Omental fat pad (tissue), 4 donors: ENCODE measurements around the gene TANGO2. TPM values are rescaled to one million over a fixed set of nuclear protein-coding genes. Genes with fewer than 3 reads are reported as not detected.

Source experiments
- ATAC-seq: fragments of 150-250 bp; one replicate; pipeline ENCODE4 v1.9.1; 2016; ENCODE audit warnings: mild to moderate bottlenecking, moderate library complexity; ENCODE audit not compliant: low FRiP score
- DNase-seq: peaks from one replicate; pipeline ENCODE4 v3.0.0-alpha.2; 2019; ENCODE audit warnings: low spot score
- total RNA-seq, 4 donors: library from RNA; depleted of rRNA; stranded (reverse); fragments of >200 nt; gene quantifications; one replicate each; pipeline ENCODE4 v1.1.0, GENCODE V29; 2016
- TF ChIP-seq, protein P1 (sequence below), 3 donors: fragments of 450-650 bp; IDR thresholded peaks; one replicate each; pipeline ENCODE4 v1.5.1; 2016 to 2017; ENCODE audit warnings: antibody characterized with exemption in 3 of 3, mild to moderate bottlenecking in 3 of 3, moderate library complexity in 2 of 3

TANGO2 gene
- total RNA-seq, 4 donors from 2014 or later, result 35.3 to 48.4 (median 37.9) TPM

GRCh38 chr22:20091690-20092476 is 71.0 kb downstream of the TANGO2 start:
- ATAC-seq, result no peak
- DNase-seq, result no peak
- TF ChIP-seq, protein P1, sequence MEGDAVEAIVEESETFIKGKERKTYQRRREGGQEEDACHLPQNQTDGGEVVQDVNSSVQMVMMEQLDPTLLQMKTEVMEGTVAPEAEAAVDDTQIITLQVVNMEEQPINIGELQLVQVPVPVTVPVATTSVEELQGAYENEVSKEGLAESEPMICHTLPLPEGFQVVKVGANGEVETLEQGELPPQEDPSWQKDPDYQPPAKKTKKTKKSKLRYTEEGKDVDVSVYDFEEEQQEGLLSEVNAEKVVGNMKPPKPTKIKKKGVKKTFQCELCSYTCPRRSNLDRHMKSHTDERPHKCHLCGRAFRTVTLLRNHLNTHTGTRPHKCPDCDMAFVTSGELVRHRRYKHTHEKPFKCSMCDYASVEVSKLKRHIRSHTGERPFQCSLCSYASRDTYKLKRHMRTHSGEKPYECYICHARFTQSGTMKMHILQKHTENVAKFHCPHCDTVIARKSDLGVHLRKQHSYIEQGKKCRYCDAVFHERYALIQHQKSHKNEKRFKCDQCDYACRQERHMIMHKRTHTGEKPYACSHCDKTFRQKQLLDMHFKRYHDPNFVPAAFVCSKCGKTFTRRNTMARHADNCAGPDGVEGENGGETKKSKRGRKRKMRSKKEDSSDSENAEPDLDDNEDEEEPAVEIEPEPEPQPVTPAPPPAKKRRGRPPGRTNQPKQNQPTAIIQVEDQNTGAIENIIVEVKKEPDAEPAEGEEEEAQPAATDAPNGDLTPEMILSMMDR (IDR thresholded peaks at IDR 0.05), result no peak

DNA sequence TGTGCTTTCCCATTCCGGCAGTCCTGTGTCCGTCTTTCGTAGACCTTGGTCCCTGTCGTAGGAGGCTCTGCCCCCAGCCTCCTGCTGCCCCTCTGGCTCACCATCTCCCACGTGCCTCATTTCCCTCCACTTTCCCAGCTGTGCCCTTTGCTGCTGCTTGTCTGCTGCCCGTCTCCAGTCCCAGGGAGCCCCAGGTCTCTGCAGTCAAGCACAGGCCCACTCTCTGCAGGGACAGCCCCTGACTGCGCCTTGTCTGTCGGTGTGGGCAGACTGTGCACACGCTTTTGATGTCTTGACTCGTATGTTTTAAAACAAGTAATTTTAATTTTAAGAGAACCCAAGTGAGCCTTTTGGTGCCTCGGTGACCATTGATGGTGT is 71.6 kb downstream of the TANGO2 start:
- TF ChIP-seq, protein P1 (IDR thresholded peaks at IDR 0.05), result no peak
- ATAC-seq, result no peak
- no peak for DNase-seq

GRCh38 chr22:20093418-20094196 is 72.7 kb downstream of the TANGO2 start:
- no peak for DNase-seq
- peak; percentile 29 for ATAC-seq
- TF ChIP-seq, protein P1 (IDR thresholded peaks at IDR 0.05), result no peak

- ATAC-seq, result no peak
- no peak for DNase-seq
- TF ChIP-seq, protein P1 (IDR thresholded peaks at IDR 0.05), result no peak
Measured at GRCh38 chr22:20094197-20094807, 73.4 kb downstream of the TANGO2 start.

- TF ChIP-seq, protein P1 (IDR thresholded peaks at IDR 0.05), result no peak
- ATAC-seq, result no peak
- DNase-seq, result no peak
Measured at GRCh38 chr22:20095521-20095920, 74.6 kb downstream of the TANGO2 start.

- ATAC-seq (no peak), DNase-seq (no peak)
- TF ChIP-seq, protein P1 (IDR thresholded peaks at IDR 0.05), result no peak
Measured at GRCh38 chr22:20096574-20097420, 75.9 kb downstream of the TANGO2 start.
